K562 (cell line): ENCODE data around the gene ADARB2. TPM values are rescaled to one million over a fixed set of nuclear protein-coding genes. Genes with fewer than 3 reads are reported as not detected.

Experiments
- ATAC-seq: fragments of 200-7000 bp; cut with Tn5 transposase; 3 replicates; pipeline ENCODE4 v1.9.1; 2020; ENCODE audit warnings: moderate library complexity
- BruUV-seq: library from RNA; stranded (reverse); fragments of 400-500 nt; replicated peaks from 2 replicates; lab custom pipeline; 2021; lab: Mats Ljungman, UMichigan
- CTCF ChIA-PET: fragments of 300-600 bp; formaldehyde crosslinking; extraction: SDS; loops from one replicate; lab custom pipeline; 2021; ENCODE audit warnings: low intra/inter-chr PET ratio; lab: Yijun Ruan, JAX
- POLR2A ChIA-PET: fragments of 300-600, 350-650 bp; sonication (Branson Sonifier 250); formaldehyde crosslinking; extraction: SDS; loops from one replicate; lab custom pipeline; 2021; ENCODE audit warnings: antibody characterized with exemption, inconsistent platforms; lab: Yijun Ruan, JAX
- DNase-seq, 4 experiments: peaks; one replicate each; pipeline versions ENCODE4 v3.0.0 to v3.0.0-alpha.2; 2011 to 2018; ENCODE audit warnings: low spot score in 3 of 4, mixed read lengths in 3 of 4; ENCODE audit errors: extremely low read depth in 1 of 4
- FAIRE-seq: peaks from 2 replicates; lab custom pipeline; 2011; peaks lifted over from hg19 to GRCh38; lab: Jason Lieb, UNC
- H2AFZ ChIP-seq: 2 replicates; pipeline ENCODE4 v1.6.0; 2011; ENCODE audit warnings: low read depth, low read length, control low read depth, inconsistent platforms
- H3K27ac ChIP-seq: fragments of 200-600 bp; 3 replicates; pipeline ENCODE4 v1.8.0; 2011; ENCODE audit warnings: low read depth, mild to moderate bottlenecking, control low read depth, inconsistent platforms, low read length, moderate library complexity, mixed read lengths; ENCODE audit errors: extremely low read depth
- H3K27me3 ChIP-seq, 2 experiments: fragments of 300-600 bp in 1 of 2; 2 replicates in 1 of 2; 3 replicates in 1 of 2; pipeline versions ENCODE4 v1.6.0 to v1.8.0; 2011; ENCODE audit warnings: inconsistent platforms in 2 of 2, low read length in 2 of 2, mild to moderate bottlenecking in 1 of 2, mixed read lengths in 1 of 2, moderate library complexity in 1 of 2; ENCODE audit not compliant: control insufficient read depth in 2 of 2, insufficient read depth in 2 of 2
- H3K36me3 ChIP-seq: fragments of 300-600 bp; 3 replicates; pipeline ENCODE4 v1.8.0; 2011; ENCODE audit warnings: mild to moderate bottlenecking, low read length, inconsistent platforms; ENCODE audit not compliant: control insufficient read depth, insufficient read depth
- H3K4me1 ChIP-seq, 2 experiments: fragments of 200-600 bp in 1 of 2; replicated peaks in 1 of 2; 2 replicates in 1 of 2; 3 replicates in 1 of 2; pipeline versions ENCODE4 v1.5.1 to v1.8.0; 2011; ENCODE audit warnings: inconsistent platforms in 2 of 2, low read length in 2 of 2, mild to moderate bottlenecking in 1 of 2, mixed read lengths in 1 of 2, moderate library complexity in 1 of 2; ENCODE audit not compliant: control insufficient read depth in 2 of 2, insufficient read depth in 2 of 2
- H3K4me2 ChIP-seq: 2 replicates; pipeline ENCODE4 v1.6.1; 2011; ENCODE audit warnings: low read length, control low read depth, inconsistent platforms, mixed read lengths; ENCODE audit not compliant: insufficient read depth
- H3K4me3 ChIP-seq: fragments of 200-600 bp; sonication (generic), shearing (Covaris generic); 2 replicates; pipeline ENCODE4 v1.5.1; 2016; ENCODE audit warnings: control low read depth, inconsistent platforms
- H3K79me2 ChIP-seq: fragments of 200-600 bp; 3 replicates; pipeline ENCODE4 v1.8.0; 2011; ENCODE audit warnings: low read length, inconsistent platforms; ENCODE audit not compliant: control insufficient read depth, insufficient read depth
- H3K9ac ChIP-seq, 2 experiments: 2 replicates each; pipeline versions ENCODE4 v1.6.0 to v1.6.1; 2011; ENCODE audit warnings: low read depth in 2 of 2, low read length in 2 of 2, control low read depth in 1 of 2, inconsistent platforms in 1 of 2, mild to moderate bottlenecking in 1 of 2, mixed read lengths in 1 of 2; ENCODE audit not compliant: insufficient read depth in 1 of 2
- H3K9me1 ChIP-seq: one replicate; pipeline ENCODE4 v1.6.0; 2011; ENCODE audit warnings: inconsistent platforms, mild to moderate bottlenecking, low read length, moderate library complexity; ENCODE audit not compliant: control insufficient read depth, insufficient read depth
- H3K9me3 ChIP-seq: replicated peaks from 2 replicates; pipeline ENCODE4 v1.5.1; 2011; ENCODE audit warnings: low read depth, low read length, inconsistent platforms; ENCODE audit not compliant: control insufficient read depth, insufficient read depth
- H4K20me1 ChIP-seq: replicated peaks from 2 replicates; pipeline ENCODE4 v1.6.1; 2011; ENCODE audit warnings: low read length, inconsistent platforms, mixed read lengths; ENCODE audit not compliant: control insufficient read depth, insufficient read depth
- ARID4B ChIP-seq: sonication (generic); formaldehyde crosslinking; IDR thresholded peaks from 2 replicates; pipeline ENCODE4 v1.8.0; 2022; ENCODE audit warnings: mild to moderate bottlenecking, missing genetic modification reagents
- BRD4 ChIP-seq: fragments of 200-600 bp; sonication (generic); IDR thresholded peaks from 2 replicates; pipeline ENCODE4 v1.6.1; 2017; ENCODE audit warnings: inconsistent platforms
- CAMTA2 ChIP-seq: fragments of 250-450 bp; sonication (Bioruptor Pico); conservative IDR thresholded peaks from 2 replicates; pipeline ENCODE4 v1.5.1; 2022
- GTF2F1 ChIP-seq: IDR thresholded peaks from 2 replicates; pipeline ENCODE4 v1.6.1; 2011; ENCODE audit warnings: low read depth, low read length, improper control_type of control experiment
- HNRNPLL ChIP-seq: fragments of 200-400 bp; formaldehyde crosslinking; IDR thresholded peaks from 2 replicates; pipeline ENCODE4 v1.6.1; 2017; ENCODE audit warnings: low read length, low read depth, mild to moderate bottlenecking; ENCODE audit not compliant: poor library complexity, severe bottlenecking
- MAX ChIP-seq: sonication (generic); formaldehyde crosslinking; IDR thresholded peaks from 2 replicates; pipeline ENCODE4 v1.9.0; 2022; ENCODE audit warnings: mild to moderate bottlenecking, missing genetic modification reagents
- MCM7 ChIP-seq, 2 experiments: fragments of 450-650 bp; IDR thresholded peaks; 2 replicates each; pipeline ENCODE4 v1.6.1; 2016 to 2018
- MYNN ChIP-seq, 2 experiments: sonication (generic); formaldehyde crosslinking in 1 of 2; IDR thresholded peaks; 2 replicates each; pipeline versions ENCODE4 v1.5.0 to v1.6.1; 2016 to 2020; ENCODE audit warnings: antibody characterized with exemption in 1 of 2, missing genetic modification reagents in 1 of 2
- NFIC ChIP-seq: fragments of 450-650 bp; IDR thresholded peaks from 2 replicates; pipeline ENCODE4 v1.6.1; 2017; ENCODE audit warnings: mild to moderate bottlenecking, inconsistent platforms
- SAFB ChIP-seq: fragments of 200-400 bp; formaldehyde crosslinking; IDR thresholded peaks from 2 replicates; pipeline ENCODE4 v1.6.1; 2017; ENCODE audit warnings: low read depth, low read length, borderline replicate concordance
- ZC3H11A ChIP-seq: IDR thresholded peaks from 2 replicates; pipeline ENCODE4 v1.6.1; 2012; ENCODE audit warnings: low read depth, low read length, improper control_type of control experiment
- WGBS: fragments of 100-300 bp; shearing (Covaris generic); methylation state at CpG from one replicate; pipeline ENCODE4 v1.1.6; 2016; ENCODE audit warnings: low coverage, mixed read lengths; ENCODE audit not compliant: insufficient coverage; ENCODE audit errors: missing lambda C conversion rate; 5-methylcytosine and 5-hydroxymethylcytosine counted together
- in situ Hi-C: fragments of 300-500 bp; cut with MboI; formaldehyde crosslinking; loops from 4 replicates; pipeline ENCODE4 v1.15.0; 2018; ENCODE audit warnings: inconsistent platforms, mixed read lengths
- intact Hi-C: fragments of 100-400 bp; cut with micrococcal nuclease; formaldehyde crosslinking; loops from 2 replicates; pipeline ENCODE4 v1.14.2; 2022
- polyA plus RNA-seq, 8 experiments: library from polyadenylated mRNA; depleted of rRNA in 4 of 8; stranded (reverse) in 5 of 8; unstranded in 3 of 8; fragments of >200 nt; fragmentation: Nextera tagmentation in 2 of 8; fragmentation: Illumina TruSeq in 1 of 8; extraction: Ambion mirVana in 2 of 8; extraction: Trizol in 1 of 8; gene quantifications; 2 replicates each; pipeline versions ENCODE4 v1.2.1 to v1.2.3, GENCODE V29; 2011 to 2014; ENCODE audit warnings: inconsistent platforms in 1 of 8, missing spikeins in 1 of 8
- total RNA-seq, 7 experiments: library from RNA; depleted of rRNA in 6 of 7; stranded (reverse); fragments of >200 nt in 6 of 7; fragmentation: Illumina TruSeq in 2 of 7; extraction: Trizol in 2 of 7; gene quantifications; 2 replicates each; pipeline versions ENCODE4 v1.2.1 to v1.2.3, GENCODE V29; 2011 to 2021; ENCODE audit warnings: low replicate concordance in 1 of 7

Gene ADARB2
- total and polyA plus RNA-seq, 9 of the 15 experiments (the other 6 are each of a cell fraction or from before 2014, with no cell fraction given) = not detected

- no peak for TF ChIP-seq HNRNPLL
- no peak for TF ChIP-seq MYNN (IDR thresholded peaks at IDR 0.05)
- no peak for TF ChIP-seq MYNN (CRISPR knock-in tag; IDR thresholded peaks at IDR 0.05)
- no peak for TF ChIP-seq SAFB
- no peak for TF ChIP-seq MCM7 (IDR thresholded peaks at IDR 0.05)
- no peak for TF ChIP-seq BRD4
- no peak for TF ChIP-seq ZC3H11A
- no peak for TF ChIP-seq GTF2F1
- TF ChIP-seq CAMTA2 = no peak
- no peak for TF ChIP-seq NFIC
- TF ChIP-seq MAX = no peak
- no peak for TF ChIP-seq ARID4B (CRISPR knock-in tag)
- 1% methylated on average over 9 of the region's 9 CpGs for WGBS
- in situ Hi-C loops (no loop called here), intact Hi-C loops (no loop called here)
- Histone ChIP-seq H3K9ac (no peak overlapping the region), H3K79me2 (no peaks in the 10 kb centered on the region), H2AFZ (no peak overlapping the region), H3K27ac (no peak overlapping the region), H3K4me3 (no peak overlapping the region), H3K36me3 (no peaks in the 10 kb centered on the region), H4K20me1 (peaks cover 2% of the 10 kb centered on the region; the same call in 1 of the 2 replicates), H3K4me2 (no peak overlapping the region), H3K9me1 (no peaks in the 10 kb centered on the region), H3K4me1 (no peaks in the 10 kb centered on the region), H3K9me3 (no peaks in the 10 kb centered on the region), H3K27me3 (peaks cover 0 to 5% of the 10 kb centered on the region in 2 experiments; a peak in 2 of 5 replicates)
- ATAC-seq (no peak), DNase-seq (no peak), FAIRE-seq (no peak)
- CTCF ChIA-PET = no interaction called here
- POLR2A ChIA-PET = interaction anchor here (0.7 to 0.8 kb wide), 2 partner anchors 187 to 1324 kb away, joined by 3 to 4 read pairs; no protein-coding TSS in a partner anchor
- no TSS peak for BruUV-seq
These were observed 93.5 kb downstream of the ADARB2 start for GRCh38 chr10:1643908-1644179.
